ENCODE measurements around the gene ARMC6.
A peak's percentile ranks its signal among the peaks of the same experiment; 100 is the strongest.
"Not testable (repeated sequence)": the region's sequence is repeated elsewhere in the genome, so short reads cannot be mapped to it uniquely, and the experiment has no call there.

The ARMC6 gene

DNA sequence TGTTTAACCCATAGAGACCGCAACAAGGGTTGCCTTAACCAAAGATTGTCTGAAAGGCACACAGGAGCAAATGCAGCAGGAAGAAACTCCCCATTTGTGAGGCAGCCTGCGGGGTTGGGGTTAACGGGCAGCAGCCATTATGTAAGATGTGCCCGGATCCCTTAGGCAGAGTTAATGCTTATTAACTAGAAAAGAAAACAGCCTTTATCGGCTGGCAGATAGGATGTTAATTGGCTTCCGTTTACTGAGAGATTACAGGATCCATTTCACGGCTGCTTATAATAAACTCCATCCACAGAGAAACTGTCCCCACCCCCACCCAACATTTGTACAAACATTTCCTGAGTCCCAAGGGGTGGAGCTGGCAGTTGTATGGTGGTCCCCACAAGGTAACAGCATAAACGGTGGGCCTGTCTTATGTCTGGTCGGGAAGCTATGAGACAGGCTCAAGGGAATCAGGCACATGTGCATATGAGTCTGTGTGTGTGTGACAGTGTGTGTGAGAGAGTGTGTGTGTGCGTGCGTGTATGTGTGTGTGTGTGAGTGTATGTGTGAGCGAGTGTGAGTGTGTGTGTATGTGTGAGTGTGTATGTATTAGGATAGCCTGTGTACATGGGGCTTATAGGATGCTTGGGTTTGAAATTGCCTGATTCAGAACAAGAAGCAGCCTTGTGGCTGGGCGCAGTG is 40.9 kb downstream of the ARMC6 start:
- DNase-seq (ENCODE audit: low spot score) = no peak

- DNase-seq (ENCODE audit: low spot score) = no peak
These were observed 41.7 kb downstream of the ARMC6 start for GRCh38 chr19:19075126-19075525.

- DNase-seq (ENCODE audit: low spot score) = no peak
These were observed 43.1 kb downstream of the ARMC6 start for GRCh38 chr19:19076476-19076875.

DNA sequence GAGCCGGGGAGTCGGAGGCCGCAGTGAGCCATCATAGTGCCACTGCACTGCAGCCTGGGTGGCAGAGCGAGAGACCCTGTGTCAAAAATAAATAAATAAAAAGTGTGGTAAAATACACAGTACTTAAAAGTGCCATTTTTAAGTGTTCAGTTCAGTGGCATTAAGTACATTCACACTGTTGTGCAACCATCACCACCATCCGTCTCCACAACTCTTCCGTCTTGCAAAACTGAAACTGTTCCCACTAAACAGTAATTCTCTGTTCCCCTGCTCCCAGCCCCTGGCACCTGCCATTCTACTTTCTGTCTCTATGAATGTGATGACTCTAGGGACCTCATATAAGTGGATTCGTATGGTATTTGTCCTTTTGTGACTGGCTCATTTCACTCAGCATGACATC is 43.7 kb downstream of the ARMC6 start:
- no peak for DNase-seq (ENCODE audit: low spot score)

DNA sequence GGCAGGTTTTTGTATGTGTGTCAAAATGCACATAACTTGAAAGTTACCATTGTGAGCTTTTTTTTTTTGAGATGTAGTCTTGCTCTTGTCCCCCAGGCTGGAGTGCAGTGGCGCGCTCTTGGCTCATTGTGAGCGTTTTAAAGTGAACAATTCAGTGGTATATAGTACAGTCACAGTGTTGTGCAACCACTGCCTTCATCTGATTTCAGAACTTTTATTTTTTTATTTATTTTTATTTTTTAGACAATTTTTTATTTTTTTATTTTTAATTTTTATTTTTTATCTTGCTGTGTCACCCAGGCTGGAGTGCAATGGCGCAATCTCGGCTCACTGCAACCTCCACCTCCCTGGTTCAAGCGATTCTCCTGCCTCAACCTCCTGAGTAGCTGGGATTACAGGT is 45.4 kb downstream of the ARMC6 start:
- DNase-seq (ENCODE audit: low spot score) = no peak

DNA sequence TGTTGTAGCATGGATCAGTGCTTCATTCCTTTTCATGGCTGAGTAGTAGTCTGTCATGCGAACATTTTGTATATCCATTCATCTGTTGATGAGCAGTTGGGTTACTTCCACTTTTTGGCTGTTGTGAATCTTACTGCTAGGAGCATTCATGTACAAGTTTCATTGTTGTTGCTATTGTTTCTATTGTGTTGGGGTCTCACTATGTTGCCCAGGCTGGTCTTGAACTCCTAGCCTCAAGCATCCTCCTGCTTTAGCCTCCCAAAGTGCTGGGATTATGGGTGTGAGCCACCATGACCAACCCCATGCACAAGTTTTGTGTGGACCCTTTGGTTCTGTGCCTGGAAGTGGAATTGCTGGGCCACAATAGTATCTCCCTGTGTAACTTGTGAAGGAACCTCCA is 46.2 kb downstream of the ARMC6 start:
- no peak for DNase-seq (ENCODE audit: low spot score)

GRCh38 chr19:19081642-19082151 is 48.3 kb downstream of the ARMC6 start:
- no peak for DNase-seq (ENCODE audit: low spot score)

- DNase-seq (ENCODE audit: low spot score) = no peak
These were observed 50.2 kb downstream of the ARMC6 start for GRCh38 chr19:19083413-19084178.

DNA sequence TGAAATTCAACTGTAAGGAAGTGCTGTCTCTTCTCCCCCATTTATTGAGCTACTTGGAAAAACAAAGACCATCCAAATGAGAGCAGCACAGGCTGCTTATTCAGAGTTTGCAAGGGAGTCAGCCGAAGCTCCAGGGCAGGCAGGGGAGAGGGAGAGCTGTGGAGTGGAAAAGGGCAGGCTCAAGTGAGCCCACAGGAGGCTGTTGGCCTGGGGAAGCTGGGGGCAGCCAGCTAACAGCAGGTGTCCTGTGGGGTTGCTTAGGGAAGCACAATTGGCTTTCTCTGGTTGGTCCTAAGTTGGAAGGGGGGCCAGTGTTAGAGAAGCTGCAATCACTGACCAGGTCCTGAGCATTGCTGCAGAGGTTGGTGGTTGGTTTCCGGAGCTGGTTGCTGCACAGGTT is 54.3 kb downstream of the ARMC6 start:
- no peak for DNase-seq (ENCODE audit: low spot score)

- DNase-seq (ENCODE audit: low spot score) = peak; percentile 49
These were observed 61.1 kb downstream of the ARMC6 start for GRCh38 chr19:19094513-19094912.

DNA sequence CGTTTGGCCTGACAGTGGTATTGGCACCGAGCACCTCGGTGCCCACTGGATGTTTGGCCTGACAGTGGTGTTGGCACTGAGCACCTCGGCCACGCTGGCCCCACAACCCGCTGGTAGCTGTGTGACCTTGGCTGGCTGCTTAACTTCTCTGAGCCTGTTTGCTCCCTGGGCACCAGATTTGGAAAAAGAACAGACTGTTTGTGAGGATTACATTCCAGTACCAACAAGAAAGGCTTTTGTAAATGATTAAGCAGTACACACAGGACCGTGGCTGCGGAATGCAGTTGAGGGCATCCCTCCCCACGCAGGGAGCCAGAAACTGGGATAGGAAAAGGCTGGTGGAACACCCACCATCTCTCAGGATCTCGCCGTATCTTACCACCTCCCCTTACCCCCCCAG is 62.3 kb downstream of the ARMC6 start:
- no peak for DNase-seq (ENCODE audit: low spot score)

- peak; percentile 87 for DNase-seq (ENCODE audit: low spot score)
These were observed 63.5 kb downstream of the ARMC6 start for GRCh38 chr19:19096641-19097627.

DNA sequence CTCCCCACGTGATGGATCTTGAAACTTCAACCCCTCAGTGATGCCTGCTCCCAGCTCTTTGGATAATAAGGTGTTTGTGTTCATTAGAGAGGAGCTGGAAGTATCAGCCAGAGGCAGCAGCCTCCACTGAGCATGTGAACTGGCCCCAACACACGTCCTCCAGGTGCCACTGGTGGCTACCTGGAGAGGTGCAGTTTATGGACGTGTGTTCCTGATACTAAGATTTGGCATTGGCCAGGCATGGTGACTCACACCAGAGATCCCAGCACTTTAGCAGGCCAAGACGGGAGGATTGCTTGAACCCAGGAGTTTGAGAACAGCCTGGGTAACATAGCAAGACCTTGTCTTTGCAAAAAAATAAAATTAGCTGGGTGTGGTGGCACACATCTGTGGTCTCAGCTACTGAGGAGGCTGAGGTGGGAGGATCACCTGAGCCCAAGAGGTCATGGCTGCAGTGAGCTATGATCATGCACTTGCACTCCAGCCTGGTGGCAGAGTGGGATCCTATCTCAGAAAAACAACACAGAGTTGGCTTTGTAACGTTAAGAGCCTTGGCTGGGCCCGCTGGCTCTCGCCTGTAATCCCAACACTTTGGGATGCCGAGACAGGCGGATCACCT is 64.8 kb downstream of the ARMC6 start:
- DNase-seq (ENCODE audit: low spot score) = no peak

DNA sequence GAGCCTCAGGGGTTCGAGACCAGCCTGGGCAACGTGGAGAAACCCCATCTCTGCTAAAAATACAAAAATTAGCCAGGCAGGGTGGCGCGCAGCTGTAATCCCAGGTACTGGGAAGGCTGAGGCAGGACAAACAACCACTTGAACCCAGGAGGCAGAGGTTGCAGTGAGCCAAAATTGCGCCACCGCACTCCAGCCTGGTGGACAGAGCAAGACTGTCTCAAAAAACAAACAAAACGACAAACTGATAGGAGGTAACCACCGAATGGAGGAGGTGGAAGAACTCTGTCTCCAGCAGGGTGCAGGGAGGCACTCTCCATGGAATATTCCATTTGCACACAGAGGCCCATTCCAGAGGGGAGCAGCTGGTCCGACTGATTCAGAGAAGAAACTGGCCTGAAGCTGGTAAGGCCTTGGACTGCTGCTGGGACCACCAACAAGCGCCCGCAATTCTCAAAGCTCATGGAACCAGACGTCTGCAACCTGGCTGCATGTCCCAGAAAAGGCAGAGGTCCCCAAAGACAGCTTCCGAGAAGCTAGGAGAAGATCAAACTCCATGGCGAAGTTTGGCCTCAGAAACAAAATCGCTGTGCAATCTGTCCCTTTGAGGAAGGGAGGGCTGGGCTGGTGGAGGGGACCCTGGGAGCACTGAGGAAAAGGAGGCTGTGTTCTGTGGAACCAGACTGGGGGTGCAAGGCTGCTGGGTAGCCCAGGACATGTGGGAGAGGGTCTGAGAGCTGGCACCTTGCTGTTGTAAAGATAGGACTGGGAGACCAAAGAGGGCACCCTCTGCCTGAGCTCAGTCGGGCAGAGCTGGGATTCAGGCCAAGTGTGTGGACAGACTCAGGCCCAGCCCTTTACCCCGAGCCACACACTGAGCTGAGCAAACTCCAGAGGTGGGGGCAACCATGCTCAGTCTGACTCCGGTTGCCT is 65.6 kb downstream of the ARMC6 start:
- DNase-seq (ENCODE audit: low spot score) = peak; percentile 93

DNA sequence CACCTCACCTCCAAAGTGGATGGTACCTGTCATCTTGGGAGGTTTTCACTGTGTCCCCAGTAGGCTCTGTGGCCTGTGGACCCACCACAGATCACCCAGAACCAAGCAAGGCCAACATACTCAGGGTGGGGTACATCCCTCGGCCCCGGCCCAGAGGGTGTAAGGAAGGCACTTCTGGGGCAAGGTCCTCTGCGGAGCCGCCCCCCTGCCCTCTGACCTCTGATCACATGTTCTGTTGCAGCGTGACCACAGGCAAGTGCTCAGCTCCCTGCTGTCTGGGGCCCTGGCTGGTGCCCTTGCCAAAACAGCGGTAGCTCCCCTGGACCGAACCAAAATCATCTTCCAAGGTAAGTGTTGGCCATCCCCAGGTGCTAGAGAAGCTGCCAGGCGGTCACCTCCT is 68.1 kb downstream of the ARMC6 start:
- no peak for DNase-seq (ENCODE audit: low spot score)

GRCh38 chr19:19102566-19102965 is 69.2 kb downstream of the ARMC6 start:
- not testable (repeated sequence) for DNase-seq (ENCODE audit: low spot score)

DNA sequence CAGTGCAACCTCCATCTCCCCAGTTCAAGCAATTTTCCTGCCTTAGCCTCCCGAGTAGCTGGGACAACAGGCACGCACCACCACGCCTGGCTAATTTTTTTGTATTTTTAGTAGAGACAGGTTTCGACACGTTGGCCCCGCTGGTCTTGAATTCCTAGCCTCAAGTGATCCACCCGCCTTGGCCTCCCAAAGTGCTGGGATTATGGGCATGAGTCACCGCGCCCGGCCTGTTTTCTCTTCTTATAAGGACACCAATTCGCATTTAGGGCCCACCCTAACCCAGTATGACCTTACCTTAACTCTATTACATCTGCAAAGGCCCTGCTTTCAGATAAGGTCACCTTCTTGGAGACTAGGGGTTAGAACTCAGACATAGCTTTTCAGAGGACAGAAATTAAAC is 69.8 kb downstream of the ARMC6 start:
- no peak for DNase-seq (ENCODE audit: low spot score)

- peak; percentile 80 for DNase-seq (ENCODE audit: low spot score)
These were observed 72.1 kb downstream of the ARMC6 start for GRCh38 chr19:19105365-19106055.

DNA sequence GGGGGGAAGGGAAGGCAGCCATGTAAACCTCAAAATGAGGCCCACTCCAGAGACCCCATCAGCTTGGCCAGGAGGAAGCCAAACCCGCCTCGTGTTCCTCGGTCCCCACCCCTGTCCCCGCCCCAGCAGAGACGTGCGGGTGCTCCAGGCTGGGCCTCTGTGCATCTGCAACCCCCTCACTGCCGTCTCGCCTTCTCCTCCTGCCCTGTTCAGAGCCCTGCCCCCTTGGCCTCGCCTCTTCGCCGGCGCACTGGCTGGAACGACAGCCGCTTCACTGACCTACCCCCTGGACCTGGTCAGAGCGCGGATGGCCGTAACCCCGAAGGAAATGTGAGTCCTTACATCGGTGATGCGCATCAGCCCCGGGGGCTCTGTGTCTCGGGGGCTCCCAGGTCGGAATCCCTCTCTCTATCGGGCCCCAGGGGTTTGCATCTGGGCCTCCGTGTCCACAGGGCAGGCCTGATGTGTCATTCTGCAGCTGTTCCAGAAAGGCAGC is 72.7 kb downstream of the ARMC6 start:
- DNase-seq (ENCODE audit: low spot score) = no peak

DNA sequence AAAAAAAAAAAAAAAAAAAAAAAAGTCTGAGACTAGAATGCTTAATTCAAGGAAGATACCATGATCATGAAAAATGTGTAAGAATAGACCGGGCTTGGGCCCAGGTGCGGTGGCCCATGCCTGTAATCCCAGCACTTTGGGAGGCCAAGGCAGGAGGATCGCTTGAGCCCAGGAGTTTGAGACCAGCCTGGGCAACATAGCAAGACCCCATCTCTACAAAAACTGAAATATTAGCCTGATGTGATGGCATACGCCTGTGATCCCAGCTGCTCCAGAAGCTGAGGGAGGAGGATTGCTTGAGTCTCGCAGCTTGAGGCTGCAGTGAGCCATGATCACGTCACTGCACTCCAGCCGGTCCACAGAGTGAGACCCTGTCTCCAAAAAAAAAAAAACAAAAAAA is 73.5 kb downstream of the ARMC6 start:
- not testable (repeated sequence) for DNase-seq (ENCODE audit: low spot score)
